ENCODE results near the gene ATG12.
A peak's percentile ranks its signal among the peaks of the same experiment; 100 is the strongest.
"Not testable (repeated sequence)": the region's sequence is repeated elsewhere in the genome, so short reads cannot be mapped to it uniquely, and the experiment has no call there.

ATG12 gene

GRCh38 chr5:115841382-115842088 is at the start of gene ATG12, which contains the start of gene AP3S1:
Gene ATG12 (minus strand): TSS chr5:115841565. CDS start chr5:115841552, 13 bp downstream.
Gene AP3S1 (plus strand): TSS chr5:115841935. CDS start chr5:115842038, 103 bp downstream.
- DNase-seq (ENCODE audit: low read depth in 2 of 2) = peak; percentile 82 to 88

GRCh38 chr5:115888027-115888426 is 46.7 kb upstream of the ATG12 start:
- no peak for DNase-seq (ENCODE audit: low read depth in 2 of 2)

GRCh38 chr5:115885208-115885607 is 43.8 kb upstream of the ATG12 start:
- DNase-seq (ENCODE audit: low read depth in 2 of 2) = not testable (repeated sequence)

GRCh38 chr5:115884704-115885103 is 43.3 kb upstream of the ATG12 start:
- no peak for DNase-seq (ENCODE audit: low read depth in 2 of 2)

- DNase-seq (ENCODE audit: low read depth in 2 of 2) = not testable (repeated sequence)
These were observed 41.1 kb upstream of the ATG12 start for GRCh38 chr5:115882434-115882833.

GRCh38 chr5:115877342-115877741 is 36.0 kb upstream of the ATG12 start:
- not testable (repeated sequence) for DNase-seq (ENCODE audit: low read depth in 2 of 2)

- DNase-seq (ENCODE audit: low read depth in 2 of 2) = no peak
These were observed 34.1 kb upstream of the ATG12 start for GRCh38 chr5:115875447-115875846.

GRCh38 chr5:115873392-115873791 is 32.0 kb upstream of the ATG12 start:
- no peak for DNase-seq (ENCODE audit: low read depth in 2 of 2)

GRCh38 chr5:115872447-115872846 is 31.1 kb upstream of the ATG12 start:
- DNase-seq (ENCODE audit: low read depth in 2 of 2) = no peak

- no peak for DNase-seq (ENCODE audit: low read depth in 2 of 2)
These were observed 28.0 kb upstream of the ATG12 start for GRCh38 chr5:115869256-115869795.

- no peak for DNase-seq (ENCODE audit: low read depth in 2 of 2)
These were observed 18.0 kb upstream of the ATG12 start for GRCh38 chr5:115859378-115859777.

- DNase-seq (ENCODE audit: low read depth in 2 of 2) = no peak
These were observed 17.0 kb upstream of the ATG12 start for GRCh38 chr5:115858396-115858795.

GRCh38 chr5:115857626-115858349 is 16.4 kb upstream of the ATG12 start:
- DNase-seq (ENCODE audit: low read depth in 2 of 2) = no peak

GRCh38 chr5:115857057-115857479 is 15.7 kb upstream of the ATG12 start:
- DNase-seq (ENCODE audit: low read depth in 2 of 2) = no peak

- DNase-seq (ENCODE audit: low read depth in 2 of 2) = no peak
These were observed 14.6 kb upstream of the ATG12 start for GRCh38 chr5:115855959-115856358.

GRCh38 chr5:115854139-115854538 is 12.8 kb upstream of the ATG12 start:
- DNase-seq (ENCODE audit: low read depth in 2 of 2) = no peak

GRCh38 chr5:115850744-115851416 is 9.5 kb upstream of the ATG12 start:
- no peak for DNase-seq (ENCODE audit: low read depth in 2 of 2)

- no peak for DNase-seq (ENCODE audit: low read depth in 2 of 2)
These were observed 8.0 kb upstream of the ATG12 start for GRCh38 chr5:115849258-115849798.

GRCh38 chr5:115847290-115847689 is 5.9 kb upstream of the ATG12 start:
- no peak for DNase-seq (ENCODE audit: low read depth in 2 of 2)

- no peak for DNase-seq (ENCODE audit: low read depth in 2 of 2)
These were observed 3.0 kb upstream of the ATG12 start for GRCh38 chr5:115844321-115844817.

- no peak for DNase-seq (ENCODE audit: low read depth in 2 of 2)
These were observed 2.2 kb upstream of the ATG12 start for GRCh38 chr5:115843444-115844130.
